Measurements from ENCODE around the gene MTG1.

MTG1 gene

GRCh38 chr10:133471300-133472109 lies 77.5 kb downstream of the MTG1 start:
- no peak for DNase-seq
